GM21737 (cell line): Measurements from ENCODE around the gene PRM2.

Experiments used
- ATAC-seq: cut with Tn5 transposase; IDR thresholded peaks from one replicate; pipeline ENCODE4 v1.9.1; 2021; ENCODE audit warnings: mild to moderate bottlenecking, moderate library complexity; ENCODE audit not compliant: unreplicated experiment

PRM2 gene, protein sequence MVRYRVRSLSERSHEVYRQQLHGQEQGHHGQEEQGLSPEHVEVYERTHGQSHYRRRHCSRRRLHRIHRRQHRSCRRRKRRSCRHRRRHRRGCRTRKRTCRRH

GRCh38 chr16:11276143-11276895 lies at the start of gene PRM2:
TSS of gene PRM2 (minus strand) at chr16:11276480. CDS start at chr16:11276370, 110 bp downstream.
- no peak for ATAC-seq

DNA sequence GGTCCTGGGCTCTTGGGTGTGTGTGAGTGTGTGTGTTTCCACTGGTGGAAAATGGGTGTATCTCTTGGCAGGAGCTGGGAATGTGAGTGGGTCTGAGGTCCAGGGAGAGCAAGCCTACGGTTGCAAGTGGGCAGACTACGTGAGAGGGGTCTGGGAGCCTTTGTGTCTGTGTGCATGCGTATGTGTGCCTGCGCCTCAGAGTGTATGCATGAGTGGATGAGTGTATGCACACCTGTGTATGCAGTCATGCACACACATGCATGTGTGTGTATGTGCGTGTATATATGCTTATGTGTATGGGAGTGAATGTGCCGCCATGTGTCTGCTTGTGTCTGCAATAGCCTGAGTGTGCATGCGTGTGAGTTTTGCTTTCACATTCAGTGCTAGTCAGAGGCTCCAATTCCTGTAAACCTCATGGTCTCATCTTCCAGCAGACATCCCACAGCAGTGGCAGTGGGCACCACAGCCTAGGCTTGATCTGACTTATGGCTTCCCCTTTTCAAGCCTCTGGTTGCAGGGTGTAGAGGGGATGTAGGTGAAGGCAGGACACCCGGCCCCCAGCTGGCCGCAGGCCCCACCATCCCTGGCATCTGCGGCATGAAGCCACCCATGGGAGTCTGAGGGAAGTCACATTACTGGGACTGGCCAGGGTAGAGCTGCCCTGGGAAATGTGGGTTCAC lies 49.3 kb upstream of the PRM2 start:
- no peak for ATAC-seq

GRCh38 chr16:11323551-11324336 lies 47.5 kb upstream of the PRM2 start:
- ATAC-seq, result no peak

DNA sequence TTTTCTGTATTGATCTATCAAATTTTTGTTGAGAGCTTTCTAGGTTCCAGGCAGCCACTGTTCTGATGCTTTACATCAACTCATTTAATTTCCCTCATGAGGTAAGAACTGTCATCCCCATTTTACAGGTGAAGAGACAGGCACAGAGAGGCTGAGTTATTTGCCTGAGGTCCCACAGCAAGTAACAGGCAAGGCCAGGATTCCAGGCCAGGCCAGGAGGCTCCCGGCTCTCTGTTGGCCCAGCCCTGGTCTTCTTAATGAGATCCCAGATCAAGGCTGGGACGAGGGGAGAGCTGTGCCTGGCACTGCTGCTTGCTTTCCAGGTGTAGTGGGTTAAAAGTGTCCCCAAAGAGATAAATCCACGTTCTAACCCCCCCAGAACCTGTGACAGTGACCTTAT lies 46.5 kb upstream of the PRM2 start:
- ATAC-seq, result no peak

DNA sequence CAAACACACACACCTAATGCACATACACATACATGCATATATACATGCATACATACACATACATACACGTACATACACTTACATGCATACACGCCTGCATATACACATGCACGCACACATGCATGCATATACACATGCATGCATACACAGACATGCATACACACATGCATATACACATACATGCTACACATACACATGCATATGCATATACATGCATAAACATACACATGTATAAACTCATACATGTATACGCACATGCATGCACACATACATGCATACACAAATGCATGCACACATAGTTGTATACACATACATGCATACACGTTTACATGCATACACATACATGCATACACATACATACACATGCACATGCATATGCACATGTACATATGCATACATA lies 45.4 kb upstream of the PRM2 start:
- ATAC-seq, result no peak

GRCh38 chr16:11320170-11320569 lies 43.9 kb upstream of the PRM2 start:
- ATAC-seq, result no peak

- ATAC-seq, result no peak
Observed at GRCh38 chr16:11319529-11320146, 43.4 kb upstream of the PRM2 start.

DNA sequence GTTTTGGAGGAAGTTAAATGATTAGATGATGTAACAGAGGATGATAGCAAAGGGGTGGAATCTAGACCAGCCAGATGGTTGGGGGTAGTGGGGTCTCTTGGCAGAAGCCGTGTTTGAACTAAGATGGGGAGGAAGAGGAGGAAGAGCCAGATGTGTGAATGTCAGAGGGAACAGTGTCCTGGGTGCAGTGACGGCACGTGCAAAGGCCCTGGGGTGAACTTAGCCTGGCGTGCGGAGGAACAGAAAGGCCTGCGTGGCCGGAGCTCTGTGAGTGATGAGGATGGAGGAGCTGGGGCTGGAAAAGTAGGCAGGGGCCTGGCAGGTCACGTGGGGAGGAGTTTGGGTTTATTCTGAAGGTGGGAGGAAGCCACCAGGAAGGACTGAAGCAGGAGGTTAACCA lies 42.5 kb upstream of the PRM2 start:
- no peak for ATAC-seq

DNA sequence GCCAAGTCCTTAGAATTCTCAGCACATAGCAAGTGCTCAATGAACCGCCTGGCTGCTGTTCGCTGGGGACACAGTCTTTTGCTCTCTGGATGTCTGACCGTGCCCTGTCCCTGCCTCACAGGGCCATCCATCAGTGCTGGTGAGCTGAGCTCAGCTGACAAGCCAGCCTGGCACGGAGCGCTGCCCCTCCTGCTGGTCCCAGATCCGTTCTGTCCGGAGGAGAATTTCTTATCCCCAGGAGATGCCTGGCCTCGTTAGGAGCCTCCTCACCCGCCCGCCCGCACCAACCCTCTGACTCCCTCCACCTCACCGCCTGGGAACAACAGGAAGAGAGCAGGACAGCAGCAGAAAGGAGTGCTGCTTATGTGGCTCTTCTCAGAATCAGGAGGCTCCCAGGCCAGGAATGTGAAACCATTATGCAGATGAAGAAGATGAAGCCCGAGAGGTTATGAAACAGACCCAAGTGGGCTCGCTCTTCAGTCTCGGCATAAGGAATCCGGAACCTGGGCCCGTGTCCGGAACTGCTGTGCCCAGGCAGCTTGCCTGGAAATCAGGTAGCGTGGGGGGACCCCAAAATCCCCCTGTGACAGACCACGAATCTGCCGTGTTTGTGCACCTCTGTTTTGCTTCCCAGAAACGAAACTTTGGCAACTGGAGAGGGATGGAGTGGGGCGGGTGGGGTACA lies 40.2 kb upstream of the PRM2 start:
- no peak for ATAC-seq

- no peak for ATAC-seq
Observed at GRCh38 chr16:11315510-11315909, 39.2 kb upstream of the PRM2 start.

DNA sequence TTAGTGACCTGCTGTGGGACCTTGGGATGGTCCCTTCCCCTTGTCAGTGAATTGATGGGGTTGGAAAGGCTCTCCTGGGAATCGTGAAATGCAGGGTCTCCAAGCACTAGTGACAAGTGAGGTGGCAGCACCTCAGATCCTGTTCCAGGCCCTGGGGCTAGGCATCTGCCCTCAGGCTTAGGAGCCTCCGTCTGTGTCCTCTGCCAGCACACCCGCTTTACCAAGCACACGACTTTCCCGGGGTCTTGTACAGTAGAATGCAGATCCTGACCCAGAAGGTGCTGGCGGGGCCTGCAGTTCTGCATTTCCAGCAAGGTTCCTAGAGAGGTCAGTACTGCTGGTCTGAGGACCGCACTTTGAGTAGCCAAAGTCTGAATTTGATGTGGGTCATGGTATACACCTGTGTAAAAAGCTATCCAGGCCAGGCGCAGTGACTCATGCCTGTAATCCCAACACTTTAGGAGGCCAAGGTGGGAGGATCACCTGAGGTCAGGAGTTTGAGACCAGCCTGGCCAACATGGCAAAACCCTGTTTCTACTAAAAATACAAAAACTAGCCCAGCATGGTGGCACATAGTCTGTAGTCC lies 38.1 kb upstream of the PRM2 start:
- no peak for ATAC-seq

DNA sequence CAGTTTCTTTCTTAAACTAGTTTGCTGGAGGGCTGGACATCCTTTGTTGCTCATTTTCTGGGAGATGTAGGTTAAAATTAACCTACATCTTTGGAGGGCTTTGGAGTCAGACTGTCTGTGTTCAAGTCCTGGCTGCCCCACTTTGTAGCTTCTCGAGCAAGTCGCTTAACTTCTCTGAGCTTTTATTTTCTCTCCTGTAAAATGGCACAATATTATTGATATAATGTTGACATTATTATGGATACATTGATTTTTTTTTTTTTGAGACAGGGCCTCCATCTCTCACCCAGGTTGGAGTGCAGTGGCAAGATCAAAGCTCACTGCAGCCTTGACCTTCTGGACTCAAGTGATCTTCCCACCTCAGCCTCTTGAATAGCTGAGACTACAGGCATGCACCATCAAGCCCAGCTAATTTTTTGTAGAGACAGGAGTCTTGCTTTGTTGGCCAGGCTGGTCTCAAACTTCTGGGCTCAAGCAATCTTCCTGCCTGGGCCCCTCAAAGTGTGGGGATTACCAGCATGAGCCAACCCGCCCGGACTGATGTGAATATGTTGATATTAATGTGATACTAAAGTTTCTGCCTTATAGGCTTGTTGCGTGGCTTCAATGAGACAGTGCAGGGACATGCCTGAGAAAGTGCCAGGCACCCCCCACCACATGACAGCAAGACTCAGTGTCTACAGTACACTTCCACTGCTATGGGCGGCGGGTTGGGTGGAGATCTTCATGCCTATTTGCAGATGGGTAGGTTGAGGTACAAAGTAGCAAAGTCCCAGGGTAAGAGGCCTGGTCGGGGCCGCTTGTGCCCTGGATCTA lies 37.4 kb upstream of the PRM2 start:
- ATAC-seq, result no peak

GRCh38 chr16:11312718-11313492 lies 36.6 kb upstream of the PRM2 start:
- no peak for ATAC-seq

DNA sequence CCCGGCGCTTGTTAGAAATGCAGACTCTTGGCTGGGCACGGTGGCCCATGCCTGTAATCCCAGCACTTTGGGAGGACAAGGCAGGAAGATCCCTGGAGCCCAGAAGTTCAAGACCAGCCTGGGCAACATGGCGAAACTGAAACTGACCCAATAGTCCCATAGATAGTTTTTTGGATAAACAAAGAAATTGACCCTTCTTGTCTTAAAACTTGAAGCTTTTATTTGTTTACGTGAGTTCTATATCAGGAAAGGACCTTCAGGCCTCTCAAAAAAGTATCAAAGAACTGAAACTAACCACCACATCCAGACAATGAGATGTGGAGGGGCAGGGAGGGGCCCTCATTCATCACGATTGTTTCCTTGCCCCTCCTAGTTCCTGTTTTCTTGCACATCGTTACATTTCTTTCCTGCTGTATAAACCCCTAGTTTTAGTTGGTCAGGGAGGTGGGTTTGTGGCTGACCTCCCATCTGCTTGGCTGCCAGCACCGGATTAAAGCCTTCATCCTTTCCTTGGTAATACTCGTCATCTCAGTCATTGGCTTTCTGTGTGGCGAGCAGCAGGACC lies 34.8 kb upstream of the PRM2 start:
- peak; percentile 41 for ATAC-seq

- no peak for ATAC-seq
Observed at GRCh38 chr16:11310634-11310977, 34.3 kb upstream of the PRM2 start.

DNA sequence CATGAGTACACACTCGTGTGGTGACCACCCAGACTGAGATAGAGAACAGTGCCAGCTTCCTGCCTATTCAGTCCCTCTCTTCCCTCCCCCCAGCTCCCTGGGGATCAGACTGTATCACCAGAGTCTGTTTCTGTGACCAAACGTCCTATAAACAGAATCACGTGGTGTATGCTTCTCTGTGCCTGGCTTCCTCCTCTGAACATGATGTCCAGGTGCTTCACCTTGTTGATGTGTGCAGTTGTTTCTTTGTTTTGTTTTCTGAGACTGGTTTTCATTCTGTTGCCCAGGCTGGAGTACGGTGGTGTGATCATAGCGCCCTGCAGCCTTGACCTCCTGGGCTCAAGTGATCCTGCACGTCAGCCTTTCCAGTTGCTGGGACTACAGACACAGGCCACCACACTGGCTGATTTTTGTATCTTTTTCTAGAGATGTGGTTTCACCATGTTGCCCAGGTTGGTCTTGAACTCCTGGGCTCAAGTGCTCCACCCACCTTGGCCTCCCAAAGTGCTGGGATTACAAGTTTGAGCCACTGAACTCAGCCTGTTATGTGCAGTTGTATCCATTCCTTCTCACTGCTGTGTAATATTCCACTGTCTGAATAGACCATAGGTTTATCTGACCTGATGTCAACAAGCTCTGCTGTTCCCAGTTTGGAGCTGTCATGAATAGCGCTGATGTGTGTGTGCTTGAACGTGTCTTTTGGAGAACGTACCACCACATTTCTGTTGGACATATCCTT lies 33.8 kb upstream of the PRM2 start:
- ATAC-seq, result peak; percentile 44

GRCh38 chr16:11308493-11309283 lies 32.4 kb upstream of the PRM2 start:
- no peak for ATAC-seq
